Kidney epithelial cell (primary cell): ENCODE measurements around the gene C1orf116. TPM values are rescaled to one million over a fixed set of nuclear protein-coding genes. Genes with fewer than 3 reads are reported as not detected.
A peak's percentile ranks its signal among the peaks of the same experiment; 100 is the strongest.

Experiments used
- DNase-seq: peaks from one replicate; pipeline ENCODE4 v3.0.0-alpha.2; 2010; ENCODE audit warnings: low read depth
- H3K27me3 ChIP-seq: 2 replicates; pipeline ENCODE4 v1.6.0; 2011; ENCODE audit warnings: low read length; ENCODE audit not compliant: control insufficient read depth, insufficient read depth
- H3K36me3 ChIP-seq: 2 replicates; pipeline ENCODE4 v1.5.1; 2011; ENCODE audit warnings: low read length; ENCODE audit not compliant: control insufficient read depth, insufficient read depth
- H3K4me3 ChIP-seq: 2 replicates; pipeline ENCODE4 v1.5.1; 2011; ENCODE audit warnings: low read depth, mild to moderate bottlenecking, control low read depth, low read length
- total RNA-seq: library from RNA; depleted of rRNA; stranded (reverse); fragments of >200 nt; gene quantifications from 2 replicates; pipeline ENCODE4 v1.2.3, GENCODE V29; 2015
- TF ChIP-seq, protein P1 (sequence below): IDR thresholded peaks from 2 replicates; pipeline ENCODE4 v1.5.1; 2011; ENCODE audit warnings: mild to moderate bottlenecking, moderate library complexity, low read length, control low read depth, inconsistent platforms; ENCODE audit not compliant: insufficient read depth, poor library complexity, severe bottlenecking

The C1orf116 gene
- total RNA-seq, 1 donor from 2014 or later: 34.1 TPM

DNA sequence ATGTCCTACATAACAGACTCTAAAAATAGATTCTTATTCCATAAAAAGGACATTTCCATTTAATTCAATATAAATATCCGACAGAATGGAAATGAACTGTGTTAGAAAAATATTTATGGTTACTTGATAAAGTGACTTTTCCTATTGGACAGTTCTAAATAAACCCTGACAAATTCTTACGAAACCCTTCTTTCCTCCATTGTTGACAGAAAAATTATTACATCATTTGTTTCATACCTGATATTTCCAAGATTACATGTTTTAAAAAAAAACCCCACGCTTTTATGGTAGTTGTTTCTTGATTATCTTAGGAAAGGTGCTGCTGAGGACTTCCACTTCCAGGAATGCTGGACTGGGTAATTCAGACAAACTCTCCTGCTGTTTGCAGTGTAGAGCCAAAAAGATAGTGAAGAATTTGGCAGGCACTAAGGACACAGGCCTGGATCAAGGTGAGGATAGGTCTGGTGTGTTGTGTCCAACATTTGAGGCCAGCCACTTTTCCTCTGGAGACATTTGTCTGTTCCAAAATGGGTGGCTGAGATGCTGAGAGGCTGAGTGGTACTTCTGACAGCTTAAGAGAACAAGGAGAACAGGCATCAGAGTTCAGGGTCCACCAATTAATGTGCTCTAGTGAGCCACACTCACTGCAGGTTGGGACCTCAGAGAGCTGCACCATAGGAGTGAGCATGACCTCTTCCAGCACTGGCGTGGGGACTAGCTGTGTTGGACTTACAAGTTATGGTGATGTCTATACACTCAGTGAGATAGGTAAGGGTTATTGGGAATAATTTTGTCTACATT is 7.0 kb upstream of the C1orf116 start:
- H3K36me3 ChIP-seq: no peaks in the 10 kb centered on the region
- H3K4me3 ChIP-seq: no peak overlapping the region
- TF ChIP-seq, protein P1, sequence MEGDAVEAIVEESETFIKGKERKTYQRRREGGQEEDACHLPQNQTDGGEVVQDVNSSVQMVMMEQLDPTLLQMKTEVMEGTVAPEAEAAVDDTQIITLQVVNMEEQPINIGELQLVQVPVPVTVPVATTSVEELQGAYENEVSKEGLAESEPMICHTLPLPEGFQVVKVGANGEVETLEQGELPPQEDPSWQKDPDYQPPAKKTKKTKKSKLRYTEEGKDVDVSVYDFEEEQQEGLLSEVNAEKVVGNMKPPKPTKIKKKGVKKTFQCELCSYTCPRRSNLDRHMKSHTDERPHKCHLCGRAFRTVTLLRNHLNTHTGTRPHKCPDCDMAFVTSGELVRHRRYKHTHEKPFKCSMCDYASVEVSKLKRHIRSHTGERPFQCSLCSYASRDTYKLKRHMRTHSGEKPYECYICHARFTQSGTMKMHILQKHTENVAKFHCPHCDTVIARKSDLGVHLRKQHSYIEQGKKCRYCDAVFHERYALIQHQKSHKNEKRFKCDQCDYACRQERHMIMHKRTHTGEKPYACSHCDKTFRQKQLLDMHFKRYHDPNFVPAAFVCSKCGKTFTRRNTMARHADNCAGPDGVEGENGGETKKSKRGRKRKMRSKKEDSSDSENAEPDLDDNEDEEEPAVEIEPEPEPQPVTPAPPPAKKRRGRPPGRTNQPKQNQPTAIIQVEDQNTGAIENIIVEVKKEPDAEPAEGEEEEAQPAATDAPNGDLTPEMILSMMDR: no peak
- no peak for DNase-seq
- no peaks in the 10 kb centered on the region for H3K27me3 ChIP-seq

DNA sequence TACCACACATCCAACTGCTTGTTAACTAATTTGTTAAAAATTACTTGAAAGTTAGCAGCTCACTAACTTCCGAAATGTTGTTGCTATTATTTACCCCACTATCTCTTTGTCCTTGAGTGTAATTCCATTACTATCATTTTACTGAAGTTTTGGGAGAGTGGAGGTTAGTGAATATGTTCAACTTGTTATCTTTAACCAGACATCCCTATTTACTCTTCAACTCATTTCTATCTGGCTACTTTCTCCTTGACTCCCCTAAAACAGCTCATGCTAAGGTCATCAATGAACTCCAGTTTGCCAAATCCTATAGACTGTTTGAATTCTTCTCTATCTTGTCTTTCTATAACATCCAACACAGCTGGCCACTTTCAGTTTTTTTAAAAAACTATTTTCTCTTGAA is 4.3 kb upstream of the C1orf116 start:
- H3K4me3 ChIP-seq: no peak overlapping the region
- H3K27me3 ChIP-seq: no peaks in the 10 kb centered on the region
- no peak for DNase-seq
- TF ChIP-seq, protein P1: no peak
- no peaks in the 10 kb centered on the region for H3K36me3 ChIP-seq

DNA sequence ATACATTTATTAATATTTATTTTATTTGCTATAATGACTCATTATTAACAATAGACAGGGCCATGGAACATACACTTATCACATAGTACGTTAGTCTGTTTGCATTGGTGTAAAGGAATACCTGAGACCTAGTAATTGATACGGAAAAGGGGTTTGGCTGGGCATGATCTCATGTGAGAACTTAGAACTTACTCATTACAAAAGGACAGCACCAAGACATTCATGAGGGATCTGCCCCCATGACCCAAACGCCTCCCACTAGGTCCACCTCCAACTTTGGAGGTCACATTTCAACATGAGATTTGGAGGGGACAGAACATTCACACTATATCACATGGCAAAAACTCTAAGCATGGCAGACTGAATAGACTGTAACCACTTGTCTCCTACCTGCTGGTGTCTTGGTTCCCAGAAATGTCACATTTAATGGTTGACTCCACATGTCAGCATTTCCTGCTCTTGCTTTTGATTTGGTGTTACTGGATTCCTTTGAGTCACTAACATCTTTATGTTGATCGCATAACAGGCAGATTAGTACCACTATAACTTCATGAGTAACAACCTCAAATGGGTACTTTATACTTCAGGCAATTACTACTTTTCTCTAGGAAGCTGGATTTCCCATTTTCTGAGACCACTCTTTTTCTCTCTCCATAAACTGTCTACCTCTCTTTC is 3.5 kb upstream of the C1orf116 start:
- no peaks in the 10 kb centered on the region for H3K36me3 ChIP-seq
- TF ChIP-seq, protein P1: no peak
- no peak overlapping the region for H3K4me3 ChIP-seq
- no peaks in the 10 kb centered on the region for H3K27me3 ChIP-seq
- DNase-seq: no peak

DNA sequence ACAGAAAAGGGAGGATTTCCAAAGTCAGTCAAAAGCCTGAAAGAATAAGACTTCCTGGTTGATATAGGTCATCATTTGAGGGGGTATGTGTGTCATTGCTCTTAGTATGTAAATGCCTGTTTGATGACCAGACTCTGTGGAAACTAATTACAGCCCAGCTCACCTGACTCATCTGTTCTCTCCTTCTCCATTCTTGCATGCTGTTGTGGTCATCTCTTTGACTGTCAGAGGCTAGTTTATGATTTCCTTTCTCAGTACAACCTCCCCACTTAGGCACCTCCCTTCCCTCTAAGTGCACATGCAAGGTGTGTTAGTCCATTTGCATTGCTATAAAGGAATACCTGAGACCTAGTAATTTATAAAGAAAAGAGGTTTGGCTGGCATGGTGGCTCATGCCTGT is 2.4 kb upstream of the C1orf116 start:
- H3K27me3 ChIP-seq: no peaks in the 10 kb centered on the region
- no peak overlapping the region for H3K4me3 ChIP-seq
- H3K36me3 ChIP-seq: no peaks in the 10 kb centered on the region
- peak; percentile 95 for DNase-seq
- TF ChIP-seq, protein P1: no peak

DNA sequence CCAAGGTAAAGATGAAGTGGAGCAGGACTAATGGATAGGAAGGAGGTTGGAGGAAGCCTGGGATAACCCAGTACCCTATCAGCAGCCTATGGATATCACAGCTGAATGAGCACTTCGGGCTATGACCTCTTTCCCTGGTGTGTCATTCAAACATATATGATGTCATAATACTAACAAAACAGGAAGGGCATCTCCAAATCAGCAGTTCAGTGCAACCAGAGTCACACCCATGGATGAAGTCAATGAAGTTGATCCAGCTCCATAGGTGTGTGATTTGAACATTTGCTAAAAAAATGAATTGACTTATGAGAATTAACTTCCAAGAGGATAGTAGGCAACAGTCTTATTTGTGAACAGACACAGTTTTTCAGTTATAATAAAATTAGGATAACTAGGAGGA is 1.7 kb upstream of the C1orf116 start:
- no peaks in the 10 kb centered on the region for H3K36me3 ChIP-seq
- H3K27me3 ChIP-seq: no peaks in the 10 kb centered on the region
- no peak for DNase-seq
- TF ChIP-seq, protein P1: no peak
- no peak overlapping the region for H3K4me3 ChIP-seq
